Common myeloid progenitor, CD34-positive (primary cell): ENCODE results near the gene ZFAND3.
"Not testable (repeated sequence)": the region's sequence is repeated elsewhere in the genome, so short reads cannot be mapped to it uniquely, and the experiment has no call there.

Experiments used
- CTCF ChIA-PET: fragments of 350-600 bp; sonication (Branson Sonifier 250); formaldehyde crosslinking; loops from one replicate; lab custom pipeline; 2021; ENCODE audit warnings: antibody characterized with exemption; lab: Charles Lee
- POLR2A ChIA-PET: fragments of 350-600 bp; sonication (Branson Sonifier 250); formaldehyde crosslinking; loops from one replicate; lab custom pipeline; 2021; ENCODE audit warnings: antibody characterized with exemption; lab: Charles Lee
- DNase-seq, 3 donors: peaks; one replicate each; pipeline versions ENCODE4 v3.0.0 to v3.0.0-alpha.2; 2013
- H3K27ac ChIP-seq, 2 experiments: 1 replicate in 1 of 2; 2 replicates in 1 of 2; pipeline ENCODE4 v1.7.0; 2013; ENCODE audit warnings: inconsistent platforms in 2 of 2, low read length in 2 of 2, mild to moderate bottlenecking in 2 of 2, low read depth in 1 of 2, moderate library complexity in 1 of 2; ENCODE audit not compliant: severe bottlenecking in 2 of 2, insufficient read depth in 1 of 2, poor library complexity in 1 of 2
- H3K27me3 ChIP-seq, 5 experiments: replicated peaks in 2 of 5; 1 replicate in 3 of 5; 2 replicates in 2 of 5; pipeline versions ENCODE4 v1.6.1 to v1.7.0; 2013; ENCODE audit warnings: low read length in 4 of 5, mild to moderate bottlenecking in 2 of 5, moderate library complexity in 2 of 5, inconsistent platforms in 1 of 5; ENCODE audit not compliant: insufficient read depth in 5 of 5, control insufficient read depth in 4 of 5
- H3K36me3 ChIP-seq, 4 experiments: 1 replicate in 2 of 4; 2 replicates in 2 of 4; pipeline versions ENCODE4 v1.6.1 to v1.7.0; 2013; ENCODE audit warnings: low read length in 3 of 4, control low read depth in 1 of 4, mild to moderate bottlenecking in 1 of 4; ENCODE audit not compliant: control insufficient read depth in 4 of 4, insufficient read depth in 4 of 4
- H3K4me1 ChIP-seq, 4 experiments: 1 replicate in 3 of 4; 2 replicates in 1 of 4; pipeline versions ENCODE4 v1.6.1 to v1.7.1; 2013; ENCODE audit warnings: low read length in 3 of 4, mild to moderate bottlenecking in 3 of 4, control low read depth in 1 of 4, inconsistent platforms in 1 of 4, moderate library complexity in 1 of 4; ENCODE audit not compliant: control insufficient read depth in 4 of 4, insufficient read depth in 4 of 4; ENCODE audit errors: control extremely low read depth in 1 of 4
- H3K4me3 ChIP-seq, 7 experiments: 1 replicate in 4 of 7; 2 replicates in 3 of 7; pipeline versions ENCODE4 v1.5.1 to v1.7.0; 2013; ENCODE audit warnings: mild to moderate bottlenecking in 7 of 7, low read length in 6 of 7, moderate library complexity in 6 of 7, inconsistent platforms in 2 of 7, low read depth in 2 of 7, control low read depth in 1 of 7; ENCODE audit not compliant: insufficient read depth in 4 of 7, control insufficient read depth in 1 of 7; ENCODE audit errors: extremely low read depth in 1 of 7
- H3K9me3 ChIP-seq, 5 experiments: 1 replicate in 4 of 5; 2 replicates in 1 of 5; pipeline versions ENCODE4 v1.6.1 to v1.7.1; 2013; ENCODE audit warnings: low read length in 4 of 5, mild to moderate bottlenecking in 2 of 5, inconsistent platforms in 1 of 5, low read depth in 1 of 5, moderate library complexity in 1 of 5; ENCODE audit not compliant: control insufficient read depth in 4 of 5, insufficient read depth in 2 of 5; ENCODE audit errors: control extremely low read depth in 1 of 5
- WGBS: methylation state at CpG from one replicate; pipeline ENCODE4 v1.1.5; 2013; ENCODE audit not compliant: insufficient coverage; 5-methylcytosine and 5-hydroxymethylcytosine counted together

ZFAND3 gene

GRCh38 chr6:38124224-38124926, 304.8 kb downstream of the ZFAND3 start:
- WGBS, result 98% methylated on average over 30 of the region's 40 CpGs
- H3K4me1 ChIP-seq, H3K4me3 ChIP-seq, DNase-seq, H3K27ac ChIP-seq, POLR2A ChIA-PET, H3K27me3 ChIP-seq: not testable (repeated sequence)
- Histone ChIP-seq H3K36me3 (peaks cover 7 to 43% (median 25%) of the 10 kb centered on the region in 4 experiments), H3K9me3 (peaks cover 0 to 16% (median 3%) of the 10 kb centered on the region in 5 experiments)
- CTCF ChIA-PET, result interaction anchor here (0.6 kb wide), 1 partner anchor 270 kb away, joined by 3 read pairs; no protein-coding TSS in a partner anchor

GRCh38 chr6:38127284-38127683, 307.8 kb downstream of the ZFAND3 start:
- H3K4me1 ChIP-seq, result no peaks in the 10 kb centered on the region
- peaks cover 0 to 16% (median 3%) of the 10 kb centered on the region in 5 experiments for H3K9me3 ChIP-seq
- H3K4me3 ChIP-seq, result no peak overlapping the region
- ChIA-PET POLR2A (interaction anchor here (0.6 kb wide), 1 partner anchor 447 kb away, joined by 3 read pairs; no protein-coding TSS in a partner anchor), CTCF (interaction anchor here (0.7 to 1.5 kb wide), 2 partner anchors 9 to 19 kb away, joined by 3 read pairs; no protein-coding TSS in a partner anchor)
- WGBS, result 100% methylated on average over 1 of the region's 4 CpGs
- no peaks in the 10 kb centered on the region for H3K27me3 ChIP-seq
- no peak overlapping the region for H3K27ac ChIP-seq
- no peak for DNase-seq
- H3K36me3 ChIP-seq, result peaks cover 7 to 26% (median 13%) of the 10 kb centered on the region in 4 experiments

- ChIA-PET CTCF (no interaction called here), POLR2A (no interaction called here)
- no peaks in the 10 kb centered on the region for H3K27me3 ChIP-seq
- H3K27ac ChIP-seq, result no peak overlapping the region
- no peak overlapping the region for H3K4me3 ChIP-seq
- H3K36me3 ChIP-seq, result peaks cover 0 to 16% (median 10%) of the 10 kb centered on the region in 4 experiments
- DNase-seq, result no peak
- peaks cover 0 to 16% (median 3%) of the 10 kb centered on the region in 5 experiments for H3K9me3 ChIP-seq
- H3K4me1 ChIP-seq, result no peaks in the 10 kb centered on the region
These were observed 312.0 kb downstream of the ZFAND3 start for GRCh38 chr6:38131527-38131965.

GRCh38 chr6:38133932-38134703, 314.6 kb downstream of the ZFAND3 start:
- Histone ChIP-seq H3K4me3 (no peak overlapping the region), H3K27ac (no peak overlapping the region), H3K36me3 (peaks cover 0 to 12% (median 3%) of the 10 kb centered on the region in 4 experiments), H3K4me1 (no peaks in the 10 kb centered on the region), H3K9me3 (no peaks in the 10 kb centered on the region), H3K27me3 (no peaks in the 10 kb centered on the region)
- CTCF ChIA-PET, result interaction anchor here (1.1 to 1.6 kb wide), 2 partner anchors 9 to 15 kb away, joined by 3 read pairs; no protein-coding TSS in a partner anchor
- peak in 1 of 3 donors; percentile 15 for DNase-seq
- POLR2A ChIA-PET, result no interaction called here
- 95% methylated on average over 3 of the region's 7 CpGs for WGBS

GRCh38 chr6:38134704-38135088, 315.2 kb downstream of the ZFAND3 start:
- Histone ChIP-seq H3K27ac (no peak overlapping the region), H3K9me3 (no peaks in the 10 kb centered on the region), H3K4me3 (no peak overlapping the region), H3K27me3 (no peaks in the 10 kb centered on the region), H3K4me1 (no peaks in the 10 kb centered on the region), H3K36me3 (peaks cover 0 to 12% (median 5%) of the 10 kb centered on the region in 4 experiments)
- CTCF ChIA-PET, result interaction anchor here (1.1 kb wide), 1 partner anchor 8 kb away, joined by 3 read pairs; no protein-coding TSS in a partner anchor
- POLR2A ChIA-PET, result no interaction called here
- no peak for DNase-seq
- 93% methylated on average over 4 of the region's 4 CpGs for WGBS

- ChIA-PET CTCF (no interaction called here), POLR2A (no interaction called here)
- no peak for DNase-seq
- WGBS, result 93% methylated on average over 4 of the region's 4 CpGs
- Histone ChIP-seq H3K4me1 (no peaks in the 10 kb centered on the region), H3K36me3 (peaks cover 0 to 12% (median 6%) of the 10 kb centered on the region in 4 experiments), H3K9me3 (no peaks in the 10 kb centered on the region), H3K4me3 (no peak overlapping the region), H3K27me3 (no peaks in the 10 kb centered on the region), H3K27ac (no peak overlapping the region)
These were observed 317.0 kb downstream of the ZFAND3 start for GRCh38 chr6:38136547-38136946.
